Stimulated activated CD8-positive, alpha-beta memory T cell treated with anti-CD3 and anti-CD28 coated beads, Interleukin-12 subunit alpha, Interleukin-12 subunit beta, amount 100 ng/mL, for 24 hours (primary cell): Measurements from ENCODE around the gene CLIP2.
"Not testable (repeated sequence)": the region's sequence is repeated elsewhere in the genome, so short reads cannot be mapped to it uniquely, and the experiment has no call there.

Experiments used
- DNase-seq: peaks from one replicate; pipeline ENCODE4 v3.0.0-alpha.2; 2020; ENCODE audit errors: extremely low read depth

Gene CLIP2

DNA sequence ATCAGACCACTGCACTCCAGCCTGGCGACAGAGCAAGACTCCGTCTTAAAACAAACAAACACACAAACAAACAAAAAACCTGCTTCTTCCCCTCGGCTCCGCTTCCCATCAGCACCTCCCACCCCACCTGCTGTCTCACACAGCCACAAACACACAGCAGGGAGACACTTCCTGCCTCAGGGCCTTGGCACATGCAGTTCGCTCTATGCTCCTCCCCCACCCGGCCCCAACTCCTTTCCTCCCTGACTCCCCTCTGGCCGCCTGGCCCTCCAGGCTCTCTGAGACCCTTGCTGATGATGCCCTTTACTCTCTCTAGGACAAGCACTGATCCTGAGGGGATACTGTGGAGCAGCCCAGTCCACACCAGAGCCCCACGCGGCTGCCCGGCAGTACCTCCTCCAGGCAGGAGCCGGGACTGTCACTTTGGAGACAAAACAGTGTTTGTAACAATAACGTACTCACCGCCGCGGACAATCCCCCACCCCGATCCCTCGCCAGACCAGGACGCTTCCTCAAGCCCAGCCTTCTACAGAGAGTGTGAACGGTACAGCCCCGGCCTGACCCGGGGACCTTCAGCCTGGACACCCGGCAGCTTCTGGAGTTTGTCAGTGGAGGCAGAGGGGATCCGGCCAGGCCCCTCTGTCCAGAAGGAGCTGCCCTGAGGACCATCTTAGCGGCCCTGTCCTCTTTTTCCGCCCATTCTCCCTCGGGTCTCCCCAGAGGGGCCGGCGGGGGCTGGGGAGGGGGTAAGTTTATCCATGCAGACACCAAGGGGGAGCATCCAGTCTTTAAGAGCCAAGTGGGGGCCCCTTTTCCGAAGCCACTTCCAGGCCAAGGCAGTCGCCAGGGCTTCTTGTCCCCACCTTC is 114.5 kb downstream of the CLIP2 start:
- no peak for DNase-seq

DNA sequence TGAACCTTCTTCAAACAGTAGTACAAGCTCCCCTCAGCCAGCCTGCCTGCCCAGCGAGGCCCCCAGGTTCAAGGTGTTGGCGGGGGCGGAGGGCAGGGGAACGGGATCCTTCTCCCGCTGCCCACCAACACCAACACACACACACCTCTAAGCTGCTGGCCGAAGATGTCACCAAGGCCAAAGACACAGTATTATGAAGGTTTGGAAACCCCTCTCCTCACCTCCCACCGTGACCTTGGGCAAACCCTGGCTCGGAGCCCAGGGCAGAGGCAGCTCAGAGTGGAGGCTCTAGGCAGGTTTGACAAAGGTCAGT is 115.1 kb downstream of the CLIP2 start:
- no peak for DNase-seq

DNA sequence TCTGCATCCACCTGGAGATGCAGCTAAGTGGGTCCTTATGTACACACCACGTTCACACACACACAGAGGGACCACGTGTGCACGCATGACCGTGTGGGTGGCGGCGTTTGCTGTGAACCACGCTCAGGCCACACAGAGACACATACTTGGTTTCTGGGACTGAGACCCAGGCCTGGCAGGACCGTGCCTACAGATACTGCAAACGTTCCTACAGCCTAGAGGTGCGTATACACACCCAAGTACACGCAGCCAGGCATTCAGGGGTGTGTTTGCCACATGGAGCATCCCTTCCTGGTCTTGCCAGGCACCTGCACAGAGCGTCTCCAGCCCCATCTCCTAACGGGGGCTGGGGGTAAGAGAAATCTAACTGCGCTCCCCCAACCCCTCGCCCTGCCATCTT is 115.5 kb downstream of the CLIP2 start:
- no peak for DNase-seq

DNA sequence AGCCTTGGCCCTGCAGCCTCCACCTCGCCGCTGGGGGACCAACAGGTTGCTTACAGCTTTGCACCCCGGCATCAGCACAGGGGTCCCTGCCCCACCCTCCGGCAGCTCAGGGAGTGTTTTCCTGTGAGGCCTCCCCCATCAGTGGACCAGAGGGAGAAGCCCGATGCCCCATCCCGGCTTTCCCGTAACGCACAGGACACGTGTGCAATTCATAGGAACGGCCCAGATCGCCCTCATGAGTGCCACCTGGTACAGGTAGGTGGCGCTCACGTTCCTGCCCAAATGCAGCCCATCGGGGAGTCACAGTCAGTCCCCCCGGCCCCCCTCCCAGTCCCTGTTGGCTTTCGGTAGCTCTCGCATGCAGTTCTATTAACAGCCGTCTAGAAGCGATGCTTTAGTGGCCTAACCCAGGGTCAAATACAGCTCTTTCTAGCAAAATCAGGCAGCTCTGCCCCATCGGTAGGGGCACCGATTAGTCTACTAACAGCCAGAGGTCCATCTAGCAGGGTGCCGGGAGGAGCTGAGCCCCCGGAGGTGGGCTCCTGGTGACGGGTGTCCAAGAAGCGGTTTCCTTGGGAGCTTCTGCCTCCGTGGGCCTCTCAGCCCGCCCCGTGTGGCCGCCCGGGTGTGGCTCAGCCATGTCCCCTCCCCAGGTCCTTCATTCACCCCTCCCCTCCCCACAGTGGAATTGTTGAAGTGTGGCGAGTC is 116.1 kb downstream of the CLIP2 start:
- DNase-seq, result no peak

DNA sequence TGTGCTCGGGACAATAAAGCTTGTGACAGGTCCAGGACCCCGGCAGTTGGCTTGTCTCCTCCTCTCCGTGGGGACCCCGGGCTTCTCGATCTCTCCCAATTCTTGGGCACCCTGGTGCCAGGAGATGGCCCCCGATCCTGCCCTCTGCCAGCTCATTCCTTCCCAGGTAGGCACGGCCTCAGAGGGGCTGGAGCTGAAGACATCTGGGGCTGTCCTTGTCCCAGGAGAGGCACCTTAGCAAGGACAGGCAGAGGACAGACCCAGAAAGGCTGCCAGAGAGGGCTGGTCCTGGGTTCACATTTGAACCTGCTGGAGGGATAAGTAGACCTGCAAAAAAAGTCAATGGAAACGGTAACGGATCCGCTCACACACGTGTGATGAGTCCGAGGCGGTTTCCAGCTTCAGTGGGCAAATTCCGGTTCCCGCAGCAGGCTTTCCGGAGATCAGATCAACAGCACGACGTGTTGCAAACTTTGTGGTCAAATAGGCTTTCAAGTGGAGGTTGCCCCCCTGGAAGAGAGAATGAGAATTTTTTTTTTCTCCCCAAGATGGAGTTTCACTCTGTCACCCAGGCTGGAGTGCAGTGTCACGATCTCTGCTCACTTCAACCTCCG is 116.8 kb downstream of the CLIP2 start:
- DNase-seq, result no peak

DNA sequence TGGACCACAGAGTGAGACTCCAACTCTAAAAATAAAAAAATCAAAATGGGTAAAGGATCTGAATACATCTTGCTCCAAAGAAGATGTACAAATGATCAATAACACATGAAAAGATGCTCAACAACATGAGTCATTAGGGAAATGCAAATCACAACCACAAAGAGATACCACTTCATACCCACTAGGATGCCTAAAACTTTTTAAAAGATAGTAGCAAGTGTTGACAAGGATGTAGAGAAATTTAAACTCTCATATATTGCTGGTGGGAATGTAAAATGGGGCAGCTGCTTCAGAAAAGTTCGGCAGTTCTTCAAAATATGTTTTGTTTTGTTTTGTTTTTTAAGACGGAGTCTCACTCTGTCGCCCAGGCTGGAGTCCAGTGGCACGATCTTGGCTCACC is 118.8 kb downstream of the CLIP2 start:
- DNase-seq, result no peak

DNA sequence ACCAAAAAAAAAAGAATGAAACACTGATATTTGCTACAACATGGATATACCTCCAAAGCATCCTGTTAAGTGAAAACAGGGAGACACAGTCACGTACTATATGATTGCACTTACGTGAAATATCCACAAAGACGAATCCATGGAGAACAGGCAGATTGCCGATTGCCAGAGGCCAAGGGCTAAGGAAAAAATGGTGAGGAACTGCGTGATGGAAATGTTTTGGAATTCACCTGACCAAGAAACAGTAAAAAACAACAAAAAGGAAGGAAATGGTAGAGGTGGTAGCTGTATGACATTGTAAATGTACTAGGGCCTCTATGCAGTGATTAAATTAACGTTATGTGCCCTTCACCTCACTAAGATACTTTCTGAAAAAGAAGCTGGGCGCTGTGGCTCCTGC is 120.4 kb downstream of the CLIP2 start:
- DNase-seq, result no peak

DNA sequence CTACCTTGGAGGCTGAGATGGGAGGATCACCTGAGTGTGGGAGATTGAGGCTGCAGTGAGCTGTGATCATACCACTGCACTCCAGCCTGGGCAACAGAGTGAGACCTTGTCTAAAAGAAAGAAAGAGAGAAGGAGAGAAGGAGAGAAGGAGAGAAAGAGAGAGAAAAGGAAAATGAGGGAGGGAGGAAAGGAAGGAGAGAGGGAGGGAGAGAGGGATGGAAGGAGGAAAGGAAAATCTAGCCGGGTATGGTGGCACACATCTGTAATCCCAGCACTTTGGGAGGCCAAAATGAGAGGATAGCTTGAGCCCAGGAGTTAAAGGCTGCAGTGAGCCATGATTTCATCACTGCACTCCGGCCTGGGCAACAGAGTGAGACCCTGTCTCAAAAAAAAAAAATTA is 121.6 kb downstream of the CLIP2 start:
- no peak for DNase-seq

DNA sequence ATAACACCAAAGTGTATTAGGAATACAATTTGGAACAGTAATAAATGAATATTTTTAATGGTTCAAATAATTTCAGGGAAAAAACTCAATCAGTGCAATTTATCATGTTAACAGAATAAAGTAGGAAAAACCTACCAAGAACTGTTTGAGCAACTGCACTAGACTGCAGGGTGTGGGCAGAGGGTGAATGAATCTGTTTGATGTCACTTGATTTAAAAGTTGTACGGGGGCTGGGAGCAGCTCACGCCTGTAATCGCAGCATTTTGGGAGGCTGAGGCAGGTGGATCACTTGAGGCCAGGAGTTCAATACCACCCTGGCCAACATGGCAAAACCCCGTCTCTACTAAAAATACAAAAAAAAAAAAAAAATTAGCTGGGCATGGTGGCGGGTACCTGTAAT is 122.4 kb downstream of the CLIP2 start:
- not testable (repeated sequence) for DNase-seq

DNA sequence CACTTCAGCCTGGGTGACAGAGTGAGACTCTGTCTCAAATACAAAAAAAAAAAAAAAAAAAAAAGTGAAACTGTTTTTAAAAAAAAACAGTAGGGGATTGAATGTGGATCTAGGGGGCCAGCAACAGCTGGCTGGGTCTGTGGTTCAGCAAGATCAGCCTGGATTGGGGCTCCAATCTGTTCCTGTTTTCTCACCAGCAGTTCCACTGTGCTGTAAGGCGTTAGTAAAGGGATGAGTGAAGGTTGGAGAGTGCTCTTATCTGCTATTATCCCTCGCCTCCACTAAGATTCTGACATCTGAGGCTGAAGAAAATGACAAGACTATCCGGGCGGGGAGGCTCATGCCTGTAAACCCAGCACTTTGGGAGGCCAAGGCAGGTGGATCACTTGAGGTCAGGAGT is 122.8 kb downstream of the CLIP2 start:
- no peak for DNase-seq

DNA sequence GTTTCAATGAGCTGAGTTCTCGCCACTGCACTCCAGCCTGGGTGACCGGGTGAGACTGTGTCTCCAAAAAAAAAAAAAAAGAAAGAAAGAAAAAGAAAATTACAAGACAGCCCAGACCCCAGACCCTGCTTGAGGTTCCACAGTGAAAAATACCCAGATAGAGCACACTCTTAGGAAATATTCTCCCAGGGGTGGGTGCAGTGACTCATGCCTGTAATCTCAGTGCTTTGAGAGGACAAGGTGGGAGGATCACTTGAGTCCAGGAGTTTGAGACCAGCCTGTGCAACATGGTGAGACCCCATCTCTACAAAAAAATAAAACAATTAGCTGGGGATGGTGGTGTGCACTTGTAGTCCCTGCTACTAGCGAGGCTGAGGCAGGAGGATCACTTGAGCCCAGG is 123.4 kb downstream of the CLIP2 start:
- no peak for DNase-seq

DNA sequence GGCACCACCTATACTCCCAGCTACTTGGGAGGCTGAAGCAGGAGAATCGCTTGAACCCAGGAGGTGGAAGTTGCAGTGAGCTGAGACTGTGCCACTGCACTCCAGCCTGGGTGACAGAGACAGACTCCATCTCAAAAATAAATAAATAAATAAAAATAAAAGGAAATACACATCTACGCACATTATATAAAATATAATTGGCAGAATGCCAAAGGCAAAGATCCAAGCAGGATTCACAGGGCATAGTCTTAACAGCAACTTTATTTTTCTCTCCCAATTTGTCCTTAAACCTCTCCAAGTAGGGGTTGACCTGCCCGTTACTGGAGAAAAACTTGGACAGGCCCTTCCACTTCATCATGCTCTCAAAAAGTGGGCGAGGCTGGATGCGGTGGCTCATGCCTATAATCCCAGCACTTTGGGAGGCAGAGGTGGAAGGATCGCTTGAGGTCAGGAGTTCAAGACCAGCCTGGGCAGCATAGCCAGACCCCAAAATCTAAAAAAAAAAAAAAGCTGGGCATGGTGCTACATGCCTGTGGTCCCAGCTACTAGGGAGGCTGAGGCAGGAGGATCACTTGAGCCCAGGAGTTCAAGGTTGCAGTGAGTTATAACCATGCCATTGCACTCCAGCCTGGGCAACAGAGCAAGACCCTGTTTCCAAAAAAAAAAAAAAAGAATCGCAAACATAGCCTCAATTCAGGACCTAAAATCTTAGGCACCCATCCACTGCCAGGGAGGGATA is 125.6 kb downstream of the CLIP2 start:
- not testable (repeated sequence) for DNase-seq

DNA sequence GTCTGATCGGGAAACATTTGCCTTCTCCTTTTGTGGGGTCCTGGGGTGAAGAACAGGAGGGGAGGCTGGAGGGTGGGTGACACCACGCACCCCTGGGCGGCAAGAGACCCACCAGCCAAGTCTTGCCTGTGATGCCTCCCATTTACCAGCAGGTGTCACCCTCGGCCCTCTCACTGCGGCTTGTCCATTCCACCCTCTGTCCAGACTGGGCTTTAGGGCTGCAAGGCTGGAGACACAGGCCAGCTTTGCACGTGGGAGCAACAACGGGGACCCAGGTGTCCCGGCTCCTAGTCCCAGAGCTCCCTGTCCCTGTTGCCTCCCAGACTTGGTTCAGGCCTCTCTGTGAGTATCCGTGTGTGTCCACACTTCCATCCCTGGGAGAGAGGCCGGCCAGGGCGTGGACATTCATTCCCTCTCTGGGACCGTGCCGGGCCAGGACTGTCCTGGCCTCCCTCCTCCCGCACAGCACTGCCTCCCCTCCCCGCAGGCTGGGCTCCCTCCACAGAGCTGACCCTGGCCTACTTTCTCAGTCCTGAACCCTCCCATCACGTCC is 128.3 kb downstream of the CLIP2 start:
- peak; percentile 7 for DNase-seq

DNA sequence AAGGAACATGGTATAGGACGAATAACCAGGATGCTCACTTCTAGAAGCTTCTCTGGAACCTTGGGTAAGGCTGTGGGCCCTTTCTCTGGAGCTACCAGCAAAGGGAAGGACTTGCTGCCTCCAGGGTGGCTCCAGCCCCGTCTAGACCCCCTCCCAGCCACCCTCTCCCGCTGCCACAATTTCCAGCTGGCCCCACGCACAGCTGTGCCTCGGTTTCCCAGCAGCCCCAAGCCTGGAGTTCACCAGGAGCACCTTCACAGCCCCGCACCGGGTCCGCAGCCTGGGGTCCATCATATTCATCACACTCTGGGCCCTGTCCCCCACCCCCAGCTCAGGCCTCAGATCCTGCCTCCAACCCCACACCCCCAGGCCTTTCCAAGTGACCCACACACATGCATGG is 128.9 kb downstream of the CLIP2 start:
- DNase-seq, result no peak

DNA sequence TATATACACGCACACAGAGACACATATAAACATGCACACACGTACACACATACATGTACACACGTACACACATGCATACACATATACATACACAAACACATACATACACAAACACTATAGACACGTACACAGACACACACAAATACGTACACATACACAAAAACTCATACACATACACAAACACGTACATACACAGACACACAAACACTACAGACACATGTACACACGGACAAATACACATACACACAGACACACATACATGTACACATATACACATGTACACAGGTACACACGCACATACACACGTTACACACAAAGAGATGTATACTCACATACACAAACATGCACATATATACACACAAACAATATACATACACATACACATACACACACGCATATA is 129.3 kb downstream of the CLIP2 start:
- no peak for DNase-seq

DNA sequence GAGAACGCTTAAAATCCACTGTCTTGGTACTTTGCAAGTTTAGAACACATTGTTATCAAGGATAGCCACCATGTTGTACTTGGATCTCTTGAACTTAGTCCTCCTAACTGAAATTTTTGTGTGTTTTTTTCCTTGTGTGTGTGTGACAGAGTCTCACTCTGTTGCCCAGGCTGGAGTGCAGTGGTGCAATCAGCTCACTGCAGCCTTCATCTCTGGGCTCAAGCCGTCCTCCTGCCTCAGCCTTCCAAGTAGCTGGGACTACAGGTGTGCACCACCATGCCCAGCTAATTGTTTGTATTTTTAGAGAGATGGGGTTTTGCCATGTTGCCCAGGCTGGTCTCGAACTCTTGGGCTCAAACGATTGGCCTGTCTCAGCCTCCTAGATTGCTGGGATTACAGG is 130.0 kb downstream of the CLIP2 start:
- not testable (repeated sequence) for DNase-seq

DNA sequence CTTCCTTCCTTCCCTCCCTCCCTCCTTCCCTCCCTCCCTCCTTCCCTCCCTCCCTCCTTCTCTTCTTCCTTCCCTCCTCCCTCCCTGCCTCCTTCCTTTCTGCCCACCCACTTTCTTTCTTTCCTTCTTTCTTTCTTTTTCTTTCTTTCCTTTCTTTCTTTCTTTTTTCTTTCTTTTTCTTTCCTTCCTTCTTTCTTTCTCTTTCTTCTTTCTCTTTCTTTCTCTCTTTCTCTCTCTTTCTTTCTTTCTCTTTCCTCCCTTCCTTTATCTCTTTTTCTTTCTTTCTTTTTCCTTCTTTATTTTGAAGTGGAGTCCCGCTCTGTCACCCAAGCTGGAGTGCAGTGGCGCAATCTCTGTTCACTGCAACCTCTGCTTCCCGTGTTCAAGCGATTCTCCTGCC is 130.8 kb downstream of the CLIP2 start:
- no peak for DNase-seq

DNA sequence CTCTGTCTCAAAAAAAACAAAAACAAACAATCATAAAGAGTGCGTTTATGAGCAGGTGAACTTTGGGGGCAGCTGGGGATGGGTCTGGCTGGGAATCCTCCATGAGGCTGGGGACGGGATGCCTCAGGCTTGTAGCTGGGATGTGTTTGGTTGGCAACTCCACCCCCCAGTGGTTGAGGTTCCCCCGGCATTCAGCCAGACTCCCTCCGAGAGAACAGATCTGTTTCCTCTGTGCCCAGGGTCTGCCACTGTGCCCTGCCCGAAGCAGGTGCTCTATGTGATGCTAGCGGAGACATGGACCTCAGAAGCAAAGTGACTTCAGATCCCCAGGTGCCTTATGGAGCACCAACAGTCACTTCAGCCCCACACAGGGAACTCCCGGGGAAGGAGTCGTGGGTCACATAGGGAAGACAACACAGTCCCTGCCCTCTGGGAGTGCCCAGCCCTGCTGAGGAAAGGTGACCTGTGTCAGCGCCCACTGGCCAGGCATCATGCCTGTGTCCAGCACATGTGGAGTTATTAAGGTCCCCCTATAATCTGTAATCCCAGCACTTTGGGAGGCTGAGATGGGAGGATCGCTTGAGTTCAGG is 135.2 kb downstream of the CLIP2 start:
- no peak for DNase-seq

DNA sequence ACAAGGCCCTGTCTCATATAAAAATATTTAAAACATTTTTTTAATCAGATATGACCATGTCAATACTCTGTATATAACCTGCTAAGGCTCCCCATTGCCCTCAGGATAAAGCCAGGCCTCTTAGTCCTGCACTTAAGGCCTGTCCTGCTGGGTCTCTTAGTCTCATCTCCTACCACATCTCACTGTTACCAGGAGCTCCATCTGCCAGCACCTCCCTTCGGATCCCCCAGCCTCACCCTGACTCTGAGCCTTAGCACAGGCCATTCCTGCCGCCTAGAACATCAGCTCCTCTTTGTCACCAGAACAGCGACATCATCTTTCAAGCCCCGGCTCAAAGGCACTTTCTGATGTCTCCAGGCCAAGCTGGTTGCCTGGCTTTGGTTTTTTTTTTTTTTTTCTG is 138.8 kb downstream of the CLIP2 start:
- DNase-seq, result no peak

DNA sequence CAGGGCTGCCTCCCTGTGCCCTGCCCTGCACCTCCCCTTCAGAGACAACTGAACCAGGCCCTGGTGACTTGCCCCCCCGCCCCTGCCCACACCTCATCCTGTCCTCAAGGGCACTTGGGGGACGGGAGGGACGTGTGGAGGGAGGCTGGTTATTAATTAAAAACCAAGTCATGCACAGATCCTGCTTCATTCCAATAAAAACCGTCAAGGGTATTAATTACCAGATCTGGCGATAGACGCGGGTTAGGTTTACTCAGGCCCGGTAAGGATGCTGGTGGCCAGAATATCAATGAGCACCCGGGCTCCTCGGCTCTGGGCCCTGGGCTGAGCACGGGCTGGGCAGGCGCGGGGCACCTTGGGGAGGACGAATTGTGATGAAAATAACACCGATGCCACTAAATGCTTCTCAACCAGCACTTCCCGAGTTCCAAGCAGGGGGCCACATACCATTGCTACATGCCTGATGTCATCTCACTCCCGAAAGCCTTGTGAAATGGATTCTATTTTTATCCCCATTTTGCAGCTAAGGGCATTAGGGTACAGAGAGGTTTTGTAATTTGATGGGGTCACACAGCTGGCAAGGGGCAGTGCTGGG is 140.0 kb downstream of the CLIP2 start:
- DNase-seq, result no peak

DNA sequence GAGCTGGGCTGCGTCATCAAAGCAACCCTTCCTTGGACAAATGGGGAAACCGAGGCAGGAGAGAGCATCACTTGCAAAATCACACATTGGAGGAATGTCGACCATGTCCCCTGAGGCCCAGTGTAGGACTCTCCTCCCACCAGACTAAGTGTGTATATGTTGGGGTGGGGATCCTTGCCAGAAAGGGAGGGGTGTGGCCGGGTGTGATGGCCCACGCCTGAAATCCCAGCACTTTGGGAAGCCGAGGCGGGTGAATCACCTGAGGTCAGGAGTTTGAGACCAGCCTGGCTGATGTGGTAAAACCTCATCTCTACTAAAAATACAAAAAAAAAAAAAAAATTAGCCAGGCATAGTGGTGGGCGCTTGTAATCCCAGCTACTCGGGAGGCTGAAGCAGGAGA is 141.2 kb downstream of the CLIP2 start:
- not testable (repeated sequence) for DNase-seq
